ENCODE measurements around the gene IL1A.

DNA sequence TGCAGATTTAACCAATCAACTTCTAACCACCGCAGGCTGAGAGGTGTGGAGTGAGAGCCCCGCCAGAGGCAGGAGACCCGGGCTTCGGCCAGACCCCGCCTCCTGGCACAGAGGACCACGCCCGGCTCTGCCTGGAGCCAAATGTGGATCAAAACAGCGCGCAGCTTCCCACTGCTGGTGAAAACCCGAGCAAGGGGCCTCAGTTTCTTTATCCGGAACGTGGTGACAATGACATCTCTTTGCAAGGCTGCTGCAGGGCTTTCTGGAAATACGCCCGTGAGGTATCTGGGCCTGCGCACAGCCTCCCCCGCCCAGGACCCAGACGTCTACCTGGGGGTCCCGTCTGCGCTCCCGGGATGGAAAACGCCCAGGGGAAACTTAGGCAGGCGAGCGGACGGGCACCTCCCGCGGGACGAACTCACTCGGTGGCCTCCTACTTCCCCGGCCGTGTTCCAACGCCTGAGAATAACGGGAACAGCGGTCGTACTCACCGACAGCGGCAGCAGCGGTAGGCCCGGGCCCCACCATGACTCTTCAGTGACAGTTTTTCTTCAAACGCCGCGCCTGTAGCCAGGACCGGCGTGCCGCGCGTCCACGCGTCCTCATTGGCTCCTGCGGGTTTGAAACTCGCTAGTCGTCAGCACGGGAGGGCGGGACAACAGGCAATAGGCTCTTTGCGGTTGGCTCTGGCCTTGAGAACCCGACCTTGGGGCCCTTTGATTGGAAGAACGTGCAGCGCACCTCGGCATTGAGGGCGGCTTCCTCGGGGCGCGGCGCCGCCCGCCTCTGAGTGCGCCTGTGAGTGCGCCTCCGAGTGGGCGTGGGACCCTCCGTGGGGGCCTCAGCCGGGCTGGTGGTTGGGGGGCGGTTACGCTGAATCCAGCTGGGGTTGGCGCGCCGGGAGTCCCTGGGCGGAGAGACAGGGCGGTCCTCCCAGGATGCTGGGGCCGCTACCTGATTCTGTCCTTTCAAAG lies 19.9 kb downstream of the IL1A start, which contains the start of gene CKAP2L:
- TF ChIP-seq CTCF (IDR thresholded peaks at IDR 0.05) (no peak), EP300 (IDR thresholded peaks at IDR 0.05) (no peak), POLR2A (IDR thresholded peaks at IDR 0.05) (no peak)
